Measurements from ENCODE around the gene POLR2C. TPM values are rescaled to one million over a fixed set of nuclear protein-coding genes. Genes with fewer than 3 reads are reported as not detected.

POLR2C gene
- total RNA-seq, 4 donors from 2014 or later, result 87.9 to 128 (median 98.1) TPM

DNA sequence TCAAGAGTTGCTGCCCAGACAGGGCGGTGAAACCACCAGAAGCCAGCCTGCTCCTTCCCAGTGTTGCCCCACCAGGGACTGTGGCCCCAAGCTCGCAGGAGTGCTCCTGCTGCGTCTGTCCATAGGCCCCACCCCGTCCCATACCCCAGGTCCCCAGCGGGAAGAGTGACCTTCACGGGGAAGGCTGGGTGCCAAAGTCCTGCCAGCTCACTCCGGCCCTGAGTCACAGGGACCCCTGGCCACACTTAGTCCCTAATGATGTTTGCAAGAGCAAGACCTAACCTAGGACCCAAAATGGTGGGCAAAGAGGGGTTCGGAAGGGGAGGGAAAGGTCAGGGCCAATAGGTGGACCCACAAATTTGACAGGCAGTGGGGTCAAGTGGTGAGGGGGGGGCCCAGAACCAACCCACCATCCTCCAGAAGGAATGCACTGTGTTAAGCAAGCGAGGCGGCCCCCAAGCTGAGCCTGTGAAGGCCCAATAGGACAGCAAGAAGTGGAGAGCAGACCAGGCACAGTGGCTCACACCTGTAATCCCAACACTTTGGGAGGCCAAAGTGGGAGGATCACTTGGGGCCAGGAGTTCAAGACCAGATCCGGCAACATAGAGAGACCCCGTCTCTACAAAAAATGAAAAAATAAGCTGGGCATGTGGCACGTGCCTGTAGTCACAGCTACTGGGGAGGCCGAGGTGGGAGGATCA lies 20.5 kb downstream of the POLR2C start:
- intact Hi-C loops (cut with DNase I; ENCODE audit: low total_unique reads), result no loop called here
- no peak for DNase-seq (ENCODE audit: low spot score in 2 of 2)
- 82 to 84% methylated on average over 13 of the region's 14 CpGs for WGBS, 2 donors
- TF ChIP-seq, protein P1, sequence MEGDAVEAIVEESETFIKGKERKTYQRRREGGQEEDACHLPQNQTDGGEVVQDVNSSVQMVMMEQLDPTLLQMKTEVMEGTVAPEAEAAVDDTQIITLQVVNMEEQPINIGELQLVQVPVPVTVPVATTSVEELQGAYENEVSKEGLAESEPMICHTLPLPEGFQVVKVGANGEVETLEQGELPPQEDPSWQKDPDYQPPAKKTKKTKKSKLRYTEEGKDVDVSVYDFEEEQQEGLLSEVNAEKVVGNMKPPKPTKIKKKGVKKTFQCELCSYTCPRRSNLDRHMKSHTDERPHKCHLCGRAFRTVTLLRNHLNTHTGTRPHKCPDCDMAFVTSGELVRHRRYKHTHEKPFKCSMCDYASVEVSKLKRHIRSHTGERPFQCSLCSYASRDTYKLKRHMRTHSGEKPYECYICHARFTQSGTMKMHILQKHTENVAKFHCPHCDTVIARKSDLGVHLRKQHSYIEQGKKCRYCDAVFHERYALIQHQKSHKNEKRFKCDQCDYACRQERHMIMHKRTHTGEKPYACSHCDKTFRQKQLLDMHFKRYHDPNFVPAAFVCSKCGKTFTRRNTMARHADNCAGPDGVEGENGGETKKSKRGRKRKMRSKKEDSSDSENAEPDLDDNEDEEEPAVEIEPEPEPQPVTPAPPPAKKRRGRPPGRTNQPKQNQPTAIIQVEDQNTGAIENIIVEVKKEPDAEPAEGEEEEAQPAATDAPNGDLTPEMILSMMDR (IDR thresholded peaks at IDR 0.05), result no peak
- TF ChIP-seq POLR2A (IDR thresholded peaks at IDR 0.05), result no peak
- H3K4me3 ChIP-seq (ENCODE audit: low read depth, poor library complexity, severe bottlenecking), result no peak overlapping the region

DNA sequence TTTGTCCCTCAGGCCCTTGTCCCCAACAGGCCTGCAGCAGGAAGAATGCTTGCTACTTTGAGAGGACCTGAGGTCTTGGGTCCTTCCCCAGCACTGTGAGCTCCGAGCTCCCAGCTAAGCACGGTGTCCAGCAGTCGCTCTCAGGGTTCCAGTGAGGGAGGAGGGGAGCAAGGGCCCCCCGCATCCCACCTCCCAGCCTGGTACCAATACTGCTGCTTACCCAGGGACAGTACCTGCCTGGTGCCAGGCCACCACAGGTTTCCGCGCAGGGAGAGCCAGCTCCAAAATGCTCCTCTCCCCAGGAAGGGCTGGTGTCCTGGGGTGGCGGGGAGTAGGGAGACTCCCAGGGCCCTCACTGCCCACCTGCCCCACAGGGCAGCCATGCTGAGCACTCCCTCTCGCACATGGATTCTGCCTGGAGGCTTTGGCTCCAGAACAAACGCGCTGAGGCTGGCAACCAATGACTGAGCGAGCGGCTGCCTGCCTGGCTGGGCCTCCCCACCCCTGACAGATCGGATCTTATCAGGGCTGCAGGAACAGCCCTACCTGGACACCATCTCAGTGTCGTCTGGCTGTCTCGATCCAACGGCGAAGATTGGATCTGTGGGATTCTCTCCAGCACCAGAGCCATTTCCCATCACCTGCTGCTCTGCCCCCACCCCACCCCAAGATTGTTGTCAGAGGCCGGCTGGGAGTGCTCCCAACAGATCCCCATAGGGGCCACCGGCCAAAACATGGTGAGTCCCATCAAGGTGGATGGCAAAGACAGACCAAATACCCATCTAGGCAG lies 21.4 kb downstream of the POLR2C start:
- 49 to 53% methylated on average over 16 to 19 of the region's 19 CpGs for WGBS, 2 donors
- no peak overlapping the region for H3K4me3 ChIP-seq (ENCODE audit: low read depth, poor library complexity, severe bottlenecking)

DNA sequence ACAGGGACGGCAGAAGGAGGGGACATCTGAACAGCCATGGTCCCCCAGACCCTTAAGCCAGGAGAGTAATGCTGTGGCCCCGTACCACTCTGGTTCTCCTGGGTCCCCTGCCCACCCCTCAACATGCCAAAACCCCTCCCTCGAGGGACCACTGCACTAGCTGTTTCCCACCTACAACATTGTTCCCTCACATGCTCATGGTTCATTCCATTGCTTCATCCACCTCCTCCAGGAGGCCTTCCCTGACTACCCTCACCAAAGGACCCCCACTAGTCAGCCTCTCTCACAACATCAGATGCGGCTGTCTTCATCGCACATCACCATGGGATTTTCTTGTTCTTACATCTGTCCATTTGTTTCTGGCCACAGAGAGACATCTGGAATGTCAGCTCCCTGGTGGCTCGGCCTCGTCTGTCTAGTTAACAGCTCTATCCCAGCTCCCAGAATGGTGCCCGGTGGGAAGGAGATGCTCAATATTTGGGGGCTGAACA lies 22.1 kb downstream of the POLR2C start:
- WGBS, 2 donors, result 71 to 73% methylated on average over 8 of the region's 8 CpGs
- H3K4me3 ChIP-seq (ENCODE audit: low read depth, poor library complexity, severe bottlenecking), result no peak overlapping the region
- intact Hi-C loops (cut with DNase I; ENCODE audit: low total_unique reads), result no loop called here
- no peak for TF ChIP-seq POLR2A (IDR thresholded peaks at IDR 0.05)
- TF ChIP-seq, protein P1 (IDR thresholded peaks at IDR 0.05), result no peak
- DNase-seq (ENCODE audit: low spot score in 2 of 2), result no peak

More for the DNA sequence above, 21.4 kb downstream of the POLR2C start:
- intact Hi-C loops (cut with DNase I; ENCODE audit: low total_unique reads), result no loop called here
- no peak for TF ChIP-seq POLR2A (IDR thresholded peaks at IDR 0.05)
- TF ChIP-seq, protein P1 (IDR thresholded peaks at IDR 0.05), result no peak
- DNase-seq (ENCODE audit: low spot score in 2 of 2), result no peak

DNA sequence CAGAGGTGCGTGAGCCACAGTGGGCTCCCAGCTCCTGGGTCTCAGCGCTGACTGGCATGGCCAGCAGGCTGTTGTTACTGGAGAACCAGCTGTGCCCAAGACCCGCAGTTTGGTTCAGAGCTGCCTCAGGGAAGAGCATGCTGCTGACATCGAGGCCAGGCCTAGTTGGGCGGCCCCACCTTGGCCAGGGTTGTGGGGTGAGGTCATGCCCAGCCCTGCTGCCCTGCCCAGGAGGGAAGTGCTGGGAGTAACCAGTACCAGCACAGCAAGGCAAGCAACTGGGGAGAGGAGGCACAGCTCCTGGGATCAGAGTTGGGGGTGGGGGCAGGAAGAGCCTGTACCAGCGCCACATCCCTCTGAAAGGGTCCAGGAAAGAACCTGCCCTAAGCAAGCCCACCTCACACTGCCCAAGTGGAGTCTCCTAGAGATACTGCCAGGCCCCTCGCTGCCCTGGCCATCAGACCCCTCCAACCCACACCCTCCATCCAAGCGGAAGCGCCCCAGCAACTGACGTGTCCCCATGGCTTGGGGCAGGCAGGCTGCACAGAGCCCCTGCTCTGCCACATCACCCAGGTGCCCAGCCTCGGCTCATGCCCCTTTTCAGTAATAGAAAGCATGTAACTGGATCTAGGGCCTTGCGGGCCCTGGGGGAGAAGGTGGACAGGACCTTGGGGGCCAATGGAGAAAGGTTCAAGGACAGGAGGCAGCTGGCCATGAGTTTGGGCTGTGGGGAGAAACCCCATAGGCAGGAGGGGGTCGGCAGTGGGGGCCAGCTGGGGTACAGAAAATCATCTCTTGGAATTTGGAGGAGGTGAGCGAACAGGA lies 22.8 kb downstream of the POLR2C start:
- TF ChIP-seq, protein P1 (IDR thresholded peaks at IDR 0.05), result no peak
- no peak for TF ChIP-seq POLR2A (IDR thresholded peaks at IDR 0.05)
- peak overlapping the region; percentile 67 for H3K4me3 ChIP-seq (ENCODE audit: low read depth, poor library complexity, severe bottlenecking)
- DNase-seq (ENCODE audit: low spot score in 2 of 2), result no peak
- WGBS, 2 donors, result 42 to 48% methylated on average over 10 to 14 of the region's 14 CpGs
- intact Hi-C loops (cut with DNase I; ENCODE audit: low total_unique reads), result no loop called here

DNA sequence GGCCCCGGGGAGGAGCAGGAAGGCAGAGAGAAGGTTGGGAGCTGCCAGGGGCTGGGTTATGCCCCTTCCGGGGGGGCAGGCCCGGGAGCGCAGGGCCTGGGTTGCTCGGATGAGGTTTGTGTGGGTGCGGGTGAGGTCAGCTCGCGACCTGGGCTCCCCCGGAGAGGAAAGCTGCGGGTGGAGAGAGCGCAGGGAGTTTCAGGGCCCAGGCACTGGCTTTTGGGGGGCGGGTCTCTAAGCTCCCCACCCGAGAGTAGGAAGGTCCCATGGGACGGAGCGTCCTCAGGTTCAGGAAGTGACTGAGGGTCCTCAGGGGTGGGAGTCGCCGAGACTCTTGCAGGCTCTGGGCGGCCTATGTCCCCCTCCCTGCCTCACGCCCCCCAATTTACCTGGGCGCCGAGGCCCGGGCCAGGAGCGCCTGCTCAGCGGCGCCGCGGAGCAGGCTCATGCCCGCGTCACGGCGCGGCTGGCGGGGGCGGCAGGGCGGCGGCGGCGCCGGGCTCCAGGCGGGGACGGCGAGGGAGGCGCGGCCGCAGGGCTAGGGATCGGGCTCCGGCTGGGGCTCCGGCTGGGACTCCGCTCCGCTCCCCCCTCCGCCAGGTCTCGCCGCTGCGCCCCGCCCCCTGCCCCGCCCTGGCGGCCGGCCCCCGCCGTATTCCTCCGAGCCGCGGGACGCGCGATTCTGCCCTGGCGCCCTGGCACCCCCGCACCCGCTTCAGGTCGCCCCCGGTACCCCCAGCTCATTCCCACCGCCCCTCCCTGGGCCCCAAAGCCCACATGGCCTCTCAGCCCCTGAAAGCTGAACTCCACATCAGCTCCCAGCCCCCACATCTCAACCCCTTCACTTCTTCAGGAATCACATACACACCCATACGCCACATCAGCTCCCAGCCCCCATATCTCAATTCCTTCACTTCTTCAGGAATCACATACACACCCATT lies 23.7 kb downstream of the POLR2C start, which contains the start of gene DOK4:
Gene DOK4, minus strand, starts transcription at position 578 of the 942 bp plus-strand sequence. CDS start 6,986 bp downstream, outside the sequence.
- peak; percentile 68 to 96 for DNase-seq (ENCODE audit: low spot score in 2 of 2)

More for the DNA sequence above, 23.7 kb downstream of the POLR2C start, which contains the start of gene DOK4:
- TF ChIP-seq, protein P1 (IDR thresholded peaks at IDR 0.05), result no peak
- no peak for TF ChIP-seq POLR2A (IDR thresholded peaks at IDR 0.05)
- H3K4me3 ChIP-seq (ENCODE audit: low read depth, poor library complexity, severe bottlenecking), result peak within 1 kb of the TSS; percentile 67
- 1 to 3% methylated on average over 31 to 62 of the region's 73 CpGs for WGBS, 2 donors
- intact Hi-C loops (cut with DNase I; ENCODE audit: low total_unique reads), result no loop called here

All from lower leg skin (tissue), 4 donors.